HG02870 (cell line): ENCODE results near the gene SLC28A3.

Experiments
- ATAC-seq: cut with Tn5 transposase; IDR thresholded peaks from one replicate; pipeline ENCODE4 v1.9.1; 2021; ENCODE audit warnings: mild to moderate bottlenecking, moderate library complexity; ENCODE audit not compliant: unreplicated experiment

SLC28A3 gene

GRCh38 chr9:84254972-84255371 is 85.6 kb downstream of the SLC28A3 start:
- ATAC-seq: no peak

DNA sequence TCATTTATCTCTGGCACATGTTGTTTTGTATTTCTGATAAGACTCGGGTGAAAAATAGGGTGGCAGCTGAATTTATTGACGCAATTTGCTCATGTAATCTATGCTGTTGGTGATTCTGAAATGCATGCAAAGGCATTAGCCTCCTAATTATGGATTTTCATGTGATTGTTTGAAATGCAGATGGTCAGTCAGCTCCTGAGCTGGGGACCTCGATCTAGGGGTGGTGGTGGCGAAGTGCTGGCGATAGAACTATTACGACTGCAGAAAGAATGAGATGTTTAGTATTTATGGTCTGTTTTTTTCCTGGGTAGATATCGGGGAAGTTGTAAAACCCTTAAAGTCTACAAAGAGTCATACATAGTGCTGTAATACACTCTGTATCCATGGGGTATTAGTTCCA is 88.6 kb downstream of the SLC28A3 start:
- no peak for ATAC-seq

- no peak for ATAC-seq
These were observed 98.7 kb downstream of the SLC28A3 start for GRCh38 chr9:84241817-84242373.

DNA sequence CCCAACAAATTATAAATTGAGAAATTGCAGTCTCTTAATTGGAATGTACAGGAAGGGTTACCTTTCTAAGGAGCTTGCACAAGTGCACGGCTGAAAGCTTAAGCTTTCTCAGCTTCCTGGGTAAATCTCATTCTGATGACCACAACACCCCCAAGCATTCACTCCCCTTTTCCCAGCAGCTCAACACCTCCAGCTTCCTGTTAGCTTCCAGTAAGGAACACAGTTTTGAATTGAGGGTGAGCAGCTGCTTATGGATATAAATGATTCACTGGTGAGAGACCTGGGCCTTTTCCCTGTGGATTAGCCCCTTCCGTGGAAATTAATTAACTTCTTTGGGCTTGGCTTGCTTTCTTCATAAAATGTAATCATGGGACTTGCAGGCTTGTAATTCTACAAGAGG is 101.2 kb downstream of the SLC28A3 start:
- ATAC-seq: no peak

DNA sequence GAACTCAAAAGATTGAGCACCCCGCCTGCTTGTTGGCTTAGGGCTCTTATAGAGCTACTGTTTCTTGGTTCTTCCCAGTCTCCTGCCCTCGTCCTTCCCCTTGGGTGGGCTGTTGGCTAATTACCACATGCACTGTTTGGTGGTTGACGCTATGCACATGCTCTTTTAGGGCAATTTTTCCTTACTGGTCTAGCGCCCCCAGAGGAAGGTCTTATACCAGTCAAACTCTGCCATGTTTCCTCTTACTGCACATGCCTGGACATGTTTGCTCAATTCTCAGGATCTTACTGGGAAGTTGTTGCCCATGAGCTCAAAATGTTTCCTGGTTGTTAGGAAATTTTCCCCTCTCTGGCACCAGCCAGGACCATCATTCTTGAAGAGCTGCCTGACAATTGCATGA is 101.9 kb downstream of the SLC28A3 start:
- ATAC-seq: no peak

DNA sequence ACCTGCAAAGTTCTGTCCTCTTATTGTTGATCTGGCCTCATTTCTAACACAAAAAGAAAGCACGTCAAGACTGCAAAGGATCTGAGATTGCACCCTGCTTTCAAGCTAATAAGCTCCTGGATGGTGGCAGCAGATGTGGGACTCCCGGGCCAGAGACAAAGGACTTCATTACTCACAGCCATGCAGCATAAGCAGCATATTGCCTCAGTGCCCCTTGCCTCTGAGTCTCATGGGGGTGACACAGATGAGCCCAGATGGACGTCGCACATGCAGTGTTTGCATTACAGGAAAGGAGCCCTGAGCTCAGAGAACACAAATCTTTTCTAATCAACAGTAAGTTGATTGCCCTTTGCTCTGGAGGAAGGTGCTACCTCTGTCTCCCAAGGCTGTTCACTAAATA is 105.0 kb downstream of the SLC28A3 start:
- ATAC-seq: no peak

DNA sequence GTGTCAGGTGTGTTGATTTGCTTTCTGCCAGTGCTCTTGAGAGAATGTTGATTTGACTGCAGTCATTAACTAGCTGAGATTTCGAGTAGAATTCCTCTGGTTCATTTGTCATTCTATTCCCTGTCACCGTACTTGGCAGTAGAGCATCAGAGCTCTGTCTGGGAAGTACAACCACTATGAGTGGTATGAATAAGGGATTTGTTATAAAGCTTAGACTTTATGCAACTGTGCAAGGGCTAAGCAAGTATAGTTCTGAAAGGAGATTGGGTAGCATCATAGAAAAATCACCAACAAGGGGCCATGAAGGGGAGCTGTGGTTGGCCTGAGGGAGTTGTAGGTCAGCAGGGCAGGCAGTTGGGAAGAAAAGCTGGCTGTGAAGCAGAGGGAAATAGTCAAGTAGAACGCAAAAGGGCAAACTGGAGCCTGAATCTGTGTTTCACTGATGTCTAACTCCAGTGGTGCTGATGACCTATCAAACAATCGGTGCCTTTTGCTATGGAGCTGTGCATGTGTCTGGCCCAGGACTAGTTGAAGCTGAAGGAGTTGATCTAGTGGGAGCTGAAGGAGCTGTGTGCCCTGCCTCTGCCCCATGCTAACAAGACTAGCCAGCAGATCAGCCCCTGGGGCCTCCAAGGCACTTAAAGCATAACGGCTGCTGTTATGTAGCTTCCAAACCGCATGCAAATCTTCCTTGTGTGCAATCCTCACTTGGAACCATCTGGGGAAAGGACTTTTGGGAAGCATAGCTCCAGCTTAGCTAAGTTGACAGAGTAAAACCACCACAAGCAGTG is 110.0 kb downstream of the SLC28A3 start:
- ATAC-seq: no peak

DNA sequence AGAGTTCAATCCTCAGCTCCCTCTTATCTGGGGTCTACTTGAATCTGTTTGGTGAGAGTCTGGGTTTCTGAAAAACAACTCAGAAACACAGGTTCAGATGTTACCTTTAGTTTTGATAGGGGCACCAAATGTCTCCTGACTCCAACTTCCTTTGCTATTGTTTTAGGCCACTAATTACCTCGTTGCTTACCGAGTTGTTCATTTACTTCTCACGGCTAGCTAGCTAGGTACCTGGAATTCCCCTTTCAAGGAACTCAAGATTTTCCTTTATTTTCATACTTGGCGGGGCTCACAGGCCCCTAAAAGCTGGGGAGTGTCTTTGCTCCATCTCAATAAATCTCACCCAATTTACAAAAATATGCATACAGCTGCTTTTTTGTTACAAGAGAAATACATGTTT is 111.4 kb downstream of the SLC28A3 start:
- no peak for ATAC-seq

DNA sequence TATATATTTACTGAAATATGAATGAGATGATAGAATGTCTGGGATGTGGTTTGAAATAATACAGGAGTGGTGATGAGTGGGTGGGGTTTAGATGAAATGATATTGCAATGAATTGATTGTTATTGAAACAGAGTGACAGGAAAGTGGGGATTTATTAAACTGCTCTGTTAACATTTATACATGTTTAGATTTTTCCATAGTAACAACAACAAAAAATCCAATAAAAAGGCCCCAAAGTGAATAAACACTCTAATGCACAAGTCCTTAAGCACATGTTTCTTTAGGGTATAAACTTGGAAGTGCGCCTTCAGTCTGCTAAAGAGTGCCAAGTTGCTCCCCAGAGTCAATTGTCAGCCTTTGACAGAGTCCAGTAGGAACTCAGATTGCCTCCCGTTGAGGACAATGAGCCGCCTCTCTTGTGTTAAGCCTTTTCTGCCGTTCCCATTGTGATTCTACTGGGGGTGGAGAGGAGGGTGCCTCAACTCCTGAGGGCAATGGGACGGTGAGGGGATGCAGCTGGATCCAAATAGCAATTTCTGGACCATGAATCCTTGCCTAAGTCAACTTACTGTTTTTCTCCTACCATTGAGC is 112.3 kb downstream of the SLC28A3 start:
- no peak for ATAC-seq

DNA sequence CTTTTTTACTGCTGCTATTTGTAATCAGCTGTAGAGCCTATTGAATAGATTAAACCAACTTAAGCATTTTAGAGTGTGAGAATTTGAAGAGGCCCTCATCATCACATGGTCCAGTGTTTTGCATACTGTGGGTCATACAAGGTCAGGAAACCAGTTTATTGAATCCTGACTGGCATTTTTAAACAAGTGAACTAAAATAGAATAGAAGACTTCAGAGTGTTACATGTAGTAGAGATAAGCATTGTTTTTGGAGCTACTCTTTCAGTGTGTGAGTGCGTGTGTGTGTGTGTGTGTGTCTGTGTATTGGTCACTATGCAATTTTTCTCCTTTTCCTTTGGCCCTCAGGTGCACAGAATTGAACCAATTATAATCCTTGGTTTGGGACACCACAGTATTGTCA is 114.4 kb downstream of the SLC28A3 start:
- ATAC-seq: no peak
